ENCODE data around the gene CLRN3.

Gene CLRN3

GRCh38 chr10:127874671-127875448 is 17.9 kb downstream of the CLRN3 start:
- DNase-seq (ENCODE audit: low read depth, low spot score): no peak

GRCh38 chr10:127873901-127874470 is 18.8 kb downstream of the CLRN3 start:
- DNase-seq (ENCODE audit: low read depth, low spot score): no peak

- no peak for DNase-seq (ENCODE audit: low read depth, low spot score)
These were observed 19.7 kb downstream of the CLRN3 start for GRCh38 chr10:127872871-127873600.

GRCh38 chr10:127872011-127872761 is 20.6 kb downstream of the CLRN3 start:
- DNase-seq (ENCODE audit: low read depth, low spot score): no peak

- DNase-seq (ENCODE audit: low read depth, low spot score): no peak
These were observed 21.1 kb downstream of the CLRN3 start for GRCh38 chr10:127871631-127872010.

- no peak for DNase-seq (ENCODE audit: low read depth, low spot score)
These were observed 23.4 kb downstream of the CLRN3 start for GRCh38 chr10:127869329-127869728.

GRCh38 chr10:127867805-127868204 is 24.9 kb downstream of the CLRN3 start:
- no peak for DNase-seq (ENCODE audit: low read depth, low spot score)

- no peak for DNase-seq (ENCODE audit: low read depth, low spot score)
These were observed 26.3 kb downstream of the CLRN3 start for GRCh38 chr10:127866276-127867013.

- no peak for DNase-seq (ENCODE audit: low read depth, low spot score)
These were observed 29.4 kb downstream of the CLRN3 start for GRCh38 chr10:127863231-127863825.

- DNase-seq (ENCODE audit: low read depth, low spot score): no peak
These were observed 32.1 kb downstream of the CLRN3 start for GRCh38 chr10:127860592-127860991.

GRCh38 chr10:127855976-127856375 is 36.8 kb downstream of the CLRN3 start:
- no peak for DNase-seq (ENCODE audit: low read depth, low spot score)

- no peak for DNase-seq (ENCODE audit: low read depth, low spot score)
These were observed 37.2 kb downstream of the CLRN3 start for GRCh38 chr10:127855591-127855881.

GRCh38 chr10:127854769-127855590 is 37.8 kb downstream of the CLRN3 start:
- DNase-seq (ENCODE audit: low read depth, low spot score): no peak

GRCh38 chr10:127853868-127854768 is 38.6 kb downstream of the CLRN3 start:
- DNase-seq (ENCODE audit: low read depth, low spot score): no peak

- DNase-seq (ENCODE audit: low read depth, low spot score): no peak
These were observed 40.3 kb downstream of the CLRN3 start for GRCh38 chr10:127852456-127852855.

- no peak for DNase-seq (ENCODE audit: low read depth, low spot score)
These were observed 41.0 kb downstream of the CLRN3 start for GRCh38 chr10:127851661-127852194.

- no peak for DNase-seq (ENCODE audit: low read depth, low spot score)
These were observed 41.8 kb downstream of the CLRN3 start for GRCh38 chr10:127850944-127851343.

GRCh38 chr10:127849921-127850320 is 42.8 kb downstream of the CLRN3 start:
- no peak for DNase-seq (ENCODE audit: low read depth, low spot score)

- no peak for DNase-seq (ENCODE audit: low read depth, low spot score)
These were observed 43.5 kb downstream of the CLRN3 start for GRCh38 chr10:127849224-127849623.
